SK-N-SH (cell line): Measurements from ENCODE around the gene SRRM2. TPM values are rescaled to one million over a fixed set of nuclear protein-coding genes. Genes with fewer than 3 reads are reported as not detected.

Experiments used
- CTCF ChIA-PET: fragments of 300-600, 350-600 bp; formaldehyde crosslinking; extraction: SDS; loops from one replicate; lab custom pipeline; 2021; lab: Yijun Ruan, JAX
- POLR2A ChIA-PET: fragments of 350-600 bp; sonication (Branson Sonifier 250); formaldehyde crosslinking; extraction: SDS; loops from one replicate; lab custom pipeline; 2020; ENCODE audit warnings: antibody characterized with exemption, inconsistent platforms; lab: Yijun Ruan, JAX
- DNase-seq: peaks from one replicate; pipeline ENCODE4 v3.0.0; 2012
- H2AFZ ChIP-seq: fragments of 200-600 bp; sonication (generic); 2 replicates; pipeline ENCODE4 v1.8.1; 2016; ENCODE audit warnings: antibody characterized with exemption, mild to moderate bottlenecking, low read depth
- H3F3A ChIP-seq: fragments of 200-600 bp; sonication (generic); replicated peaks from 2 replicates; pipeline ENCODE3; 2016; ENCODE audit warnings: antibody characterized with exemption, mild to moderate bottlenecking; ENCODE audit not compliant: insufficient read depth
- H3K27ac ChIP-seq, 2 experiments: fragments of 200-500 bp in 1 of 2; fragments of 200-600 bp in 1 of 2; sonication (Bioruptor generic) in 1 of 2; sonication (generic), shearing (Covaris generic) in 1 of 2; 2 replicates each; pipeline versions ENCODE4 v1.5.1 to v1.6.1; 2014 to 2016; ENCODE audit warnings: low read depth in 2 of 2, inconsistent platforms in 1 of 2, low read length in 1 of 2, mild to moderate bottlenecking in 1 of 2, mixed read lengths in 1 of 2
- H3K27me3 ChIP-seq: fragments of 200-600 bp; sonication (generic), shearing (Covaris generic); 2 replicates; pipeline ENCODE4 v1.6.1; 2016; ENCODE audit warnings: mixed run types; ENCODE audit not compliant: insufficient read depth
- H3K36me3 ChIP-seq, 2 experiments: fragments of 200-500 bp in 1 of 2; fragments of 200-600 bp in 1 of 2; sonication (Bioruptor generic) in 1 of 2; sonication (generic) in 1 of 2; replicated peaks in 1 of 2; 2 replicates each; pipeline versions ENCODE3 to v1.5.1; 2014 to 2016; ENCODE audit warnings: low read length in 1 of 2, mild to moderate bottlenecking in 1 of 2; ENCODE audit not compliant: insufficient read depth in 2 of 2, control insufficient read depth in 1 of 2
- H3K4me1 ChIP-seq, 2 experiments: fragments of 200-500 bp in 1 of 2; fragments of 200-600 bp in 1 of 2; sonication (Bioruptor generic) in 1 of 2; sonication (generic), shearing (Covaris generic) in 1 of 2; 2 replicates each; pipeline versions ENCODE4 v1.5.1 to v1.6.1; 2014 to 2016; ENCODE audit warnings: low read depth in 1 of 2, low read length in 1 of 2, mixed run types in 1 of 2; ENCODE audit not compliant: insufficient read depth in 2 of 2, control insufficient read depth in 1 of 2
- H3K4me2 ChIP-seq: fragments of 200-600 bp; sonication (generic), shearing (Covaris generic); 2 replicates; pipeline ENCODE4 v1.6.1; 2017; ENCODE audit warnings: mixed run types
- H3K4me3 ChIP-seq, 2 experiments: fragments of 200-500 bp in 1 of 2; fragments of 200-600 bp in 1 of 2; sonication (Bioruptor generic) in 1 of 2; sonication (generic), shearing (Covaris generic) in 1 of 2; 2 replicates each; pipeline versions ENCODE4 v1.5.1 to v1.8.1; 2014 to 2016; ENCODE audit warnings: low read depth in 2 of 2, inconsistent platforms in 1 of 2, low read length in 1 of 2, mild to moderate bottlenecking in 1 of 2, mixed read lengths in 1 of 2, moderate library complexity in 1 of 2
- H3K79me2 ChIP-seq: fragments of 200-600 bp; sonication (generic); 2 replicates; pipeline ENCODE4 v1.8.1; 2017; ENCODE audit warnings: mild to moderate bottlenecking; ENCODE audit not compliant: insufficient read depth
- H3K9ac ChIP-seq: fragments of 200-600 bp; sonication (generic); 2 replicates; pipeline ENCODE4 v1.6.1; 2017; ENCODE audit warnings: mixed run types
- H3K9me2 ChIP-seq: fragments of 200-600 bp; sonication (generic); 2 replicates; pipeline ENCODE4 v1.6.1; 2017; ENCODE audit warnings: mixed run types
- H3K9me3 ChIP-seq: fragments of 200-600 bp; sonication (generic); 2 replicates; pipeline ENCODE4 v1.6.1; 2017; ENCODE audit warnings: mixed run types, mild to moderate bottlenecking, moderate library complexity
- H4K20me1 ChIP-seq: fragments of 200-600 bp; sonication (generic); 2 replicates; pipeline ENCODE4 v1.6.1; 2017; ENCODE audit warnings: mild to moderate bottlenecking, mixed run types; ENCODE audit not compliant: insufficient read depth
- CHD2 ChIP-seq: fragments of 150-350 bp; IDR thresholded peaks from 2 replicates; pipeline ENCODE4 v1.6.1; 2018; ENCODE audit warnings: low read length; ENCODE audit not compliant: partially characterized antibody
- CTCF ChIP-seq: fragments of 200-600 bp; sonication (generic); IDR thresholded peaks from 2 replicates; pipeline ENCODE4 v1.6.1; 2017; ENCODE audit warnings: antibody characterized with exemption, mild to moderate bottlenecking, moderate library complexity
- ELF1 ChIP-seq: IDR thresholded peaks from 2 replicates; pipeline ENCODE4 v1.4.0; 2012
- EZH2phosphoT487 ChIP-seq: fragments of 200-600 bp; sonication (generic); IDR thresholded peaks from 2 replicates; pipeline ENCODE4 v1.6.1; 2017; ENCODE audit warnings: low read depth, mixed run types, mild to moderate bottlenecking, antibody characterized with exemption, moderate library complexity, borderline replicate concordance
- FOSL2 ChIP-seq: IDR thresholded peaks from 2 replicates; pipeline ENCODE4 v1.4.0; 2012; ENCODE audit warnings: low read depth, mild to moderate bottlenecking, moderate library complexity, borderline replicate concordance
- FOXJ3 ChIP-seq: sonication (generic); formaldehyde crosslinking; IDR thresholded peaks from 2 replicates; pipeline ENCODE4 v1.5.1; 2020; ENCODE audit warnings: mild to moderate bottlenecking, missing genetic modification reagents
- FOXM1 ChIP-seq: IDR thresholded peaks from 2 replicates; pipeline ENCODE4 v1.4.0; 2012; ENCODE audit warnings: low read depth, mild to moderate bottlenecking
- GABPA ChIP-seq: IDR thresholded peaks from 2 replicates; pipeline ENCODE4 v1.4.0; 2012; ENCODE audit warnings: low read depth, mild to moderate bottlenecking
- GATA2 ChIP-seq: sonication (generic); formaldehyde crosslinking; IDR thresholded peaks from 2 replicates; pipeline ENCODE4 v1.5.0; 2020; ENCODE audit warnings: mild to moderate bottlenecking, missing genetic modification reagents
- MEF2A ChIP-seq: IDR thresholded peaks from 2 replicates; pipeline ENCODE4 v1.4.0; 2012; ENCODE audit warnings: low read depth, borderline replicate concordance
- NFIC ChIP-seq: IDR thresholded peaks from 2 replicates; pipeline ENCODE4 v1.4.0; 2012; ENCODE audit warnings: borderline replicate concordance
- NRF1 ChIP-seq: IDR thresholded peaks from 2 replicates; pipeline ENCODE4 v1.6.1; 2012; ENCODE audit warnings: low read depth, mild to moderate bottlenecking, low read length
- POLR2AphosphoS5 ChIP-seq: IDR thresholded peaks from 2 replicates; pipeline ENCODE4 v1.6.1; 2012; ENCODE audit warnings: low read depth, low read length
- REST ChIP-seq: IDR thresholded peaks from 2 replicates; pipeline ENCODE4 v1.6.1; 2012; ENCODE audit warnings: mild to moderate bottlenecking, low read depth, low read length, moderate library complexity
- RFX5 ChIP-seq: IDR thresholded peaks from 2 replicates; pipeline ENCODE4 v1.6.1; 2012; ENCODE audit warnings: mild to moderate bottlenecking, improper control_type of control experiment, low read length
- SIN3A ChIP-seq: IDR thresholded peaks from 2 replicates; pipeline ENCODE4 v1.6.1; 2012; ENCODE audit warnings: low read depth, mild to moderate bottlenecking, low read length, moderate library complexity, borderline replicate concordance
- TEAD4 ChIP-seq: IDR thresholded peaks from 2 replicates; pipeline ENCODE4 v1.4.0; 2012; ENCODE audit warnings: mild to moderate bottlenecking, borderline replicate concordance; ENCODE audit not compliant: insufficient read depth
- ZBTB33 ChIP-seq: IDR thresholded peaks from 2 replicates; pipeline ENCODE4 v1.4.0; 2012; ENCODE audit warnings: low read depth, borderline replicate concordance
- WGBS: methylation state at CpG from one replicate; pipeline ENCODE4 v1.1.6; 2017; ENCODE audit warnings: low lambda C conversion rate; 5-methylcytosine and 5-hydroxymethylcytosine counted together
- polyA plus RNA-seq, 3 experiments: library from polyadenylated mRNA; depleted of rRNA; stranded (reverse); fragments of >200 nt; gene quantifications; 2 replicates each; pipeline ENCODE4 v1.2.3, GENCODE V29; 2012

The SRRM2 gene
- polyA plus RNA-seq, 1 of the 3 experiments (the other 2 are of a cell fraction): 143 TPM

GRCh38 chr16:2715064-2715463, 37.4 kb upstream of the SRRM2 start:
- H3K4me1 ChIP-seq: peaks cover 2 to 9% of the 10 kb centered on the region in 2 experiments; a peak in 1 of 4 replicates
- ChIA-PET CTCF (interaction anchor here (0.7 kb wide), 1 partner anchor 9 kb away, joined by 3 read pairs; no protein-coding TSS in a partner anchor), POLR2A (no interaction called here)
- H3K27ac ChIP-seq: no peak overlapping the region
- H2AFZ ChIP-seq: no peak overlapping the region
- H3K27me3 ChIP-seq: no peaks in the 10 kb centered on the region
- no peak overlapping the region for H3K4me3 ChIP-seq
- H4K20me1 ChIP-seq: no peaks in the 10 kb centered on the region
- peaks cover under 1% of the 10 kb centered on the region; the same call in 1 of the 2 replicates for H3K79me2 ChIP-seq
- H3K4me2 ChIP-seq: no peak overlapping the region
- H3K9ac ChIP-seq: no peak overlapping the region
- no peak for TF ChIP-seq CTCF
- TF ChIP-seq NFIC: no peak
- TF ChIP-seq FOXJ3 (CRISPR knock-in tag): no peak
- TF ChIP-seq EZH2phosphoT487: no peak
- TF ChIP-seq TEAD4: no peak
- no peak for TF ChIP-seq FOSL2
- no peak for TF ChIP-seq MEF2A
- TF ChIP-seq GATA2 (CRISPR knock-in tag): no peak
- TF ChIP-seq REST: no peak
- no peak for TF ChIP-seq FOXM1
- no peak for TF ChIP-seq ZBTB33
- no peak for TF ChIP-seq SIN3A
- no peak for TF ChIP-seq POLR2AphosphoS5
- TF ChIP-seq ELF1: no peak
- no peak for TF ChIP-seq CHD2
- no peak for TF ChIP-seq RFX5
- no peak for TF ChIP-seq GABPA
- TF ChIP-seq NRF1: no peak
- DNase-seq: no peak
- no peaks in the 10 kb centered on the region for H3F3A ChIP-seq
- WGBS: 86% methylated on average over 9 of the region's 9 CpGs
- H3K9me2 ChIP-seq: no peaks in the 10 kb centered on the region
- no peaks in the 10 kb centered on the region for H3K36me3 ChIP-seq
- H3K9me3 ChIP-seq: no peaks in the 10 kb centered on the region
